ENCODE results near the gene P2RY2.

The P2RY2 gene

GRCh38 chr11:73283276-73284000, 65.4 kb downstream of the P2RY2 start:
- DNase-seq = no peak
- TF ChIP-seq EZH2 (optimal IDR thresholded peaks at IDR 0.05; ENCODE audit: low read depth, low read length) = no peak
- TF ChIP-seq, protein P1, sequence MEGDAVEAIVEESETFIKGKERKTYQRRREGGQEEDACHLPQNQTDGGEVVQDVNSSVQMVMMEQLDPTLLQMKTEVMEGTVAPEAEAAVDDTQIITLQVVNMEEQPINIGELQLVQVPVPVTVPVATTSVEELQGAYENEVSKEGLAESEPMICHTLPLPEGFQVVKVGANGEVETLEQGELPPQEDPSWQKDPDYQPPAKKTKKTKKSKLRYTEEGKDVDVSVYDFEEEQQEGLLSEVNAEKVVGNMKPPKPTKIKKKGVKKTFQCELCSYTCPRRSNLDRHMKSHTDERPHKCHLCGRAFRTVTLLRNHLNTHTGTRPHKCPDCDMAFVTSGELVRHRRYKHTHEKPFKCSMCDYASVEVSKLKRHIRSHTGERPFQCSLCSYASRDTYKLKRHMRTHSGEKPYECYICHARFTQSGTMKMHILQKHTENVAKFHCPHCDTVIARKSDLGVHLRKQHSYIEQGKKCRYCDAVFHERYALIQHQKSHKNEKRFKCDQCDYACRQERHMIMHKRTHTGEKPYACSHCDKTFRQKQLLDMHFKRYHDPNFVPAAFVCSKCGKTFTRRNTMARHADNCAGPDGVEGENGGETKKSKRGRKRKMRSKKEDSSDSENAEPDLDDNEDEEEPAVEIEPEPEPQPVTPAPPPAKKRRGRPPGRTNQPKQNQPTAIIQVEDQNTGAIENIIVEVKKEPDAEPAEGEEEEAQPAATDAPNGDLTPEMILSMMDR (IDR thresholded peaks at IDR 0.05; ENCODE audit: low read length) = no peak
- TF ChIP-seq EZH2phosphoT487 (IDR thresholded peaks at IDR 0.05; ENCODE audit: low read length) = no peak
- Histone ChIP-seq H3K4me3 (ENCODE audit: low read length) (no peak overlapping the region), H3K4me2 (ENCODE audit: low read depth, low read length) (no peak overlapping the region), H3K9me2 (replicated peaks; ENCODE audit: insufficient read depth, low read length) (no peaks in the 10 kb centered on the region), H3K27me3 (replicated peaks; ENCODE audit: insufficient read depth, low read length) (no peaks in the 10 kb centered on the region), H4K20me1 (ENCODE audit: insufficient read depth, low read length) (no peaks in the 10 kb centered on the region), H3K79me2 (ENCODE audit: low read length) (no peaks in the 10 kb centered on the region), H3K9me3 (replicated peaks; ENCODE audit: insufficient read depth, low read length) (no peaks in the 10 kb centered on the region), H3K9ac (ENCODE audit: low read length) (no peak overlapping the region), H3K4me1 (ENCODE audit: low read length) (peaks cover 18% of the 10 kb centered on the region), H3F3A (ENCODE audit: insufficient read depth, low read length) (no peaks in the 10 kb centered on the region), H3K36me3 (replicated peaks; ENCODE audit: insufficient read depth, low read length) (no peaks in the 10 kb centered on the region), H2AFZ (ENCODE audit: low read length) (no peak overlapping the region), H3K27ac (ENCODE audit: low read length) (no peak overlapping the region)

- Histone ChIP-seq H3K79me2 (ENCODE audit: low read length) (no peaks in the 10 kb centered on the region), H3K27me3 (replicated peaks; ENCODE audit: insufficient read depth, low read length) (no peaks in the 10 kb centered on the region), H3K4me2 (ENCODE audit: low read depth, low read length) (no peak overlapping the region), H3K9me3 (replicated peaks; ENCODE audit: insufficient read depth, low read length) (no peaks in the 10 kb centered on the region), H3K4me3 (ENCODE audit: low read length) (no peak overlapping the region), H3K4me1 (ENCODE audit: low read length) (peaks cover 25% of the 10 kb centered on the region), H4K20me1 (ENCODE audit: insufficient read depth, low read length) (no peaks in the 10 kb centered on the region), H3K9ac (ENCODE audit: low read length) (no peak overlapping the region), H3F3A (ENCODE audit: insufficient read depth, low read length) (no peaks in the 10 kb centered on the region), H3K36me3 (replicated peaks; ENCODE audit: insufficient read depth, low read length) (no peaks in the 10 kb centered on the region), H3K9me2 (replicated peaks; ENCODE audit: insufficient read depth, low read length) (no peaks in the 10 kb centered on the region), H3K27ac (ENCODE audit: low read length) (no peak overlapping the region), H2AFZ (ENCODE audit: low read length) (no peak overlapping the region)
- no peak for DNase-seq
- TF ChIP-seq, protein P1 (IDR thresholded peaks at IDR 0.05; ENCODE audit: low read length) = no peak
- TF ChIP-seq EZH2 (optimal IDR thresholded peaks at IDR 0.05; ENCODE audit: low read depth, low read length) (no peak), EZH2phosphoT487 (IDR thresholded peaks at IDR 0.05; ENCODE audit: low read length) (no peak)
These were observed 66.0 kb downstream of the P2RY2 start for GRCh38 chr11:73284106-73284505.

- no peak overlapping the region for H3K4me2 ChIP-seq (ENCODE audit: low read depth, low read length)
- no peaks in the 10 kb centered on the region for H3K27me3 ChIP-seq (replicated peaks; ENCODE audit: insufficient read depth, low read length)
- TF ChIP-seq EZH2phosphoT487 (IDR thresholded peaks at IDR 0.05; ENCODE audit: low read length) = no peak
- TF ChIP-seq, protein P1 (IDR thresholded peaks at IDR 0.05; ENCODE audit: low read length) = no peak
- TF ChIP-seq EZH2 (optimal IDR thresholded peaks at IDR 0.05; ENCODE audit: low read depth, low read length) = no peak
- DNase-seq = no peak
- no peaks in the 10 kb centered on the region for H3K9me3 ChIP-seq (replicated peaks; ENCODE audit: insufficient read depth, low read length)
- H3K9me2 ChIP-seq (replicated peaks; ENCODE audit: insufficient read depth, low read length) = no peaks in the 10 kb centered on the region
- H3K27ac ChIP-seq (ENCODE audit: low read length) = no peak overlapping the region
- no peaks in the 10 kb centered on the region for H3K79me2 ChIP-seq (ENCODE audit: low read length)
- no peak overlapping the region for H3K4me3 ChIP-seq (ENCODE audit: low read length)
- no peaks in the 10 kb centered on the region for H3K36me3 ChIP-seq (replicated peaks; ENCODE audit: insufficient read depth, low read length)
- H3F3A ChIP-seq (ENCODE audit: insufficient read depth, low read length) = no peaks in the 10 kb centered on the region
- H3K4me1 ChIP-seq (ENCODE audit: low read length) = peaks cover 21% of the 10 kb centered on the region
- H4K20me1 ChIP-seq (ENCODE audit: insufficient read depth, low read length) = no peaks in the 10 kb centered on the region
- no peak overlapping the region for H2AFZ ChIP-seq (ENCODE audit: low read length)
- no peak overlapping the region for H3K9ac ChIP-seq (ENCODE audit: low read length)
These were observed 67.6 kb downstream of the P2RY2 start for GRCh38 chr11:73285721-73286120.
